Measurements from ENCODE around the gene TTPAL.

DNA sequence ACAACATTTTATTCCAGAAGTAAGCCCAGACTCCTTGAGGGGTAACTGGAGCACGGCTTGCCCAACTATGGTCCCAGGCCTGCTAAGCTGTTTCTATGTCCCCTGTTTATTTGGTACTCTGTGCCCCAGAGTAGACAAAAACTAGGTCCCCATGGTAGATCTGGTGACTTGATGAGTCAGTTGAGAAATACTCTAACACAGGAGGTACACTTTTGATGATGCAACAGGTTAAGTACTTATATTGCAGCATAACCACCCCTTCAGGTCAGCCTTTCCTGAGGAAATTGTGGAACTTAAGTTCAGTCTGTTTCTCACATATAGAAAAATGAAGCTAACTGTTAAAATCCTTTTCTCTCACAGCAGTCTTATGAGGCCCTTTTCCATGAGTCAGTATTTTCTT, 19.6 kb downstream of the TTPAL start:
- TF ChIP-seq, protein P1, sequence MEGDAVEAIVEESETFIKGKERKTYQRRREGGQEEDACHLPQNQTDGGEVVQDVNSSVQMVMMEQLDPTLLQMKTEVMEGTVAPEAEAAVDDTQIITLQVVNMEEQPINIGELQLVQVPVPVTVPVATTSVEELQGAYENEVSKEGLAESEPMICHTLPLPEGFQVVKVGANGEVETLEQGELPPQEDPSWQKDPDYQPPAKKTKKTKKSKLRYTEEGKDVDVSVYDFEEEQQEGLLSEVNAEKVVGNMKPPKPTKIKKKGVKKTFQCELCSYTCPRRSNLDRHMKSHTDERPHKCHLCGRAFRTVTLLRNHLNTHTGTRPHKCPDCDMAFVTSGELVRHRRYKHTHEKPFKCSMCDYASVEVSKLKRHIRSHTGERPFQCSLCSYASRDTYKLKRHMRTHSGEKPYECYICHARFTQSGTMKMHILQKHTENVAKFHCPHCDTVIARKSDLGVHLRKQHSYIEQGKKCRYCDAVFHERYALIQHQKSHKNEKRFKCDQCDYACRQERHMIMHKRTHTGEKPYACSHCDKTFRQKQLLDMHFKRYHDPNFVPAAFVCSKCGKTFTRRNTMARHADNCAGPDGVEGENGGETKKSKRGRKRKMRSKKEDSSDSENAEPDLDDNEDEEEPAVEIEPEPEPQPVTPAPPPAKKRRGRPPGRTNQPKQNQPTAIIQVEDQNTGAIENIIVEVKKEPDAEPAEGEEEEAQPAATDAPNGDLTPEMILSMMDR (conservative IDR thresholded peaks at IDR 0.05; ENCODE audit: low read length), result no peak
- no peak for TF ChIP-seq EZH2phosphoT487 (IDR thresholded peaks at IDR 0.05; ENCODE audit: borderline replicate concordance, low read depth, low read length)
